CD4-positive, alpha-beta T cell (primary cell): ENCODE data around the gene ZNF764. TPM values are rescaled to one million over a fixed set of nuclear protein-coding genes. Genes with fewer than 3 reads are reported as not detected.
A peak's percentile ranks its signal among the peaks of the same experiment; 100 is the strongest.

Experiments used
- ATAC-seq: fragments of 200-7000 bp; cut with Tn5 transposase; one replicate; pipeline ENCODE4 v1.10.0; 2022; ENCODE audit warnings: mild to moderate bottlenecking; ENCODE audit not compliant: poor library complexity
- CTCF ChIA-PET: fragments of 350-600 bp; sonication (Branson Sonifier 250); formaldehyde crosslinking; loops from one replicate; lab custom pipeline; 2021; ENCODE audit warnings: antibody characterized with exemption, inconsistent platforms; lab: Charles Lee
- POLR2A ChIA-PET: fragments of 350-600 bp; sonication (Branson Sonifier 250); formaldehyde crosslinking; loops from one replicate; lab custom pipeline; 2021; ENCODE audit warnings: antibody characterized with exemption, inconsistent platforms; lab: Charles Lee
- DNase-seq, 14 experiments: peaks; one replicate each; pipeline ENCODE4 v3.0.0-alpha.2; 2013 to 2020; ENCODE audit warnings: mixed read lengths in 2 of 14
- H3K27ac ChIP-seq, 2 donors: one replicate each; pipeline versions ENCODE4 v1.5.1 to v1.7.0; 2013; ENCODE audit warnings: low read length in 2 of 2, low read depth in 1 of 2, mild to moderate bottlenecking in 1 of 2
- H3K27me3 ChIP-seq, 2 experiments: 1 replicate in 1 of 2; 2 replicates in 1 of 2; pipeline versions ENCODE4 v1.6.1 to v1.7.0; 2013; ENCODE audit warnings: low read length in 2 of 2, control low read depth in 1 of 2, mild to moderate bottlenecking in 1 of 2, moderate library complexity in 1 of 2; ENCODE audit not compliant: insufficient read depth in 2 of 2, control insufficient read depth in 1 of 2
- H3K36me3 ChIP-seq: one replicate; pipeline ENCODE4 v1.6.1; 2013; ENCODE audit warnings: low read length, control low read depth; ENCODE audit not compliant: insufficient read depth
- H3K4me1 ChIP-seq: one replicate; pipeline ENCODE4 v1.6.1; 2013; ENCODE audit warnings: low read length, control low read depth; ENCODE audit not compliant: insufficient read depth
- H3K4me3 ChIP-seq: one replicate; pipeline ENCODE4 v1.5.1; 2013; ENCODE audit warnings: mild to moderate bottlenecking, low read length, moderate library complexity
- H3K9me3 ChIP-seq, 2 experiments: 1 replicate in 1 of 2; 2 replicates in 1 of 2; pipeline versions ENCODE4 v1.6.1 to v1.7.0; 2013; ENCODE audit warnings: low read length in 2 of 2, mild to moderate bottlenecking in 2 of 2, control low read depth in 1 of 2, moderate library complexity in 1 of 2; ENCODE audit not compliant: control insufficient read depth in 1 of 2, insufficient read depth in 1 of 2
- H3K27ac Mint-ChIP-seq: one replicate; pipeline ENCODE4 v1.8.0; 2020; ENCODE audit warnings: mixed read lengths
- H3K27me3 Mint-ChIP-seq: one replicate; pipeline ENCODE4 v1.8.0; 2021; ENCODE audit warnings: mixed read lengths
- H3K36me3 Mint-ChIP-seq: one replicate; pipeline ENCODE4 v1.8.0; 2021; ENCODE audit warnings: low read depth, mixed read lengths
- H3K4me1 Mint-ChIP-seq: one replicate; pipeline ENCODE4 v1.8.0; 2021; ENCODE audit warnings: low read depth, mixed read lengths
- H3K4me3 Mint-ChIP-seq: one replicate; pipeline ENCODE4 v1.8.0; 2020; ENCODE audit warnings: mild to moderate bottlenecking, mixed read lengths
- H3K9me3 Mint-ChIP-seq: one replicate; pipeline ENCODE4 v1.8.0; 2020; ENCODE audit warnings: mixed read lengths
- intact Hi-C, 2 experiments: fragments of 100-400 bp; cut with DNase I in 1 of 2; cut with micrococcal nuclease in 1 of 2; formaldehyde crosslinking; loops; one replicate each; pipeline versions ENCODE4 v1.15.1 to v1.9.0; 2023 to 2025; cut with DNase I, micrococcal nuclease
- total RNA-seq, 174 experiments: library from RNA in 2 of 174; stranded (reverse) in 2 of 174; gene quantifications; one replicate each; pipeline ENCODE4 v1.2.3 and lab custom pipeline; 2021 to 2026
- TF ChIP-seq, protein P1 (sequence below): fragments of 200-600 bp; IDR thresholded peaks from one replicate; pipeline ENCODE4 v1.8.0; 2022; ENCODE audit warnings: antibody characterized with exemption, mild to moderate bottlenecking

The ZNF764 gene
- total RNA-seq, 2 experiments from 2014 or later: 20.4 to 22.9 TPM

DNA sequence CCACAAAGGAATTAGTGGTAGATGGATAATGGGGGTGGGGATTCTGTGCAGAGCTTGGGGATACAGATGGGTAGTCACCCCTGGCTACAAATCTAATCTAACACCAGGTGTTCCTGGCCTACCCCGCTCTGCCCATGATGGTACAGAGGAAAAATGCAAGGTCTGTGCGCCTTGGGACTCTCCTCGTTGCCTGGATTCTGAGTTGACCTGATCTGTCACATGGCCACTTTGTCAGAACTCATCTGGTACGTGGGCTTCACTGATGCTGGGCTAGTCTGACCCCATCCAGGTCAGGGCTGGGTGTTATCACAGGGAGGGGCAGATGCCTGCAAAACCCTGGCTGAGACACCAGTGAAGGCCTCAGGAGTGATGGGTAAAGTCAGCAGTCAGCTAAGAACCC lies 5.2 kb downstream of the ZNF764 start:
- Mint-ChIP-seq H3K4me3 (peak overlapping the region; percentile 50), H3K9me3 (no peaks in the 10 kb centered on the region), H3K27me3 (no peaks in the 10 kb centered on the region), H3K27ac (peak overlapping the region; percentile 89), H3K4me1 (peaks cover 50% of the 10 kb centered on the region), H3K36me3 (peaks cover 39% of the 10 kb centered on the region)
- Histone ChIP-seq H3K9me3 (no peaks in the 10 kb centered on the region), H3K36me3 (peaks cover 35% of the 10 kb centered on the region), H3K4me1 (peaks cover 78% of the 10 kb centered on the region), H3K4me3 (no peak overlapping the region), H3K27ac (peak overlapping the region; percentile 48 to 56), H3K27me3 (no peaks in the 10 kb centered on the region)
- ATAC-seq (no peak), DNase-seq (peak in 1 of 14 experiments; percentile 14)
- TF ChIP-seq, protein P1, sequence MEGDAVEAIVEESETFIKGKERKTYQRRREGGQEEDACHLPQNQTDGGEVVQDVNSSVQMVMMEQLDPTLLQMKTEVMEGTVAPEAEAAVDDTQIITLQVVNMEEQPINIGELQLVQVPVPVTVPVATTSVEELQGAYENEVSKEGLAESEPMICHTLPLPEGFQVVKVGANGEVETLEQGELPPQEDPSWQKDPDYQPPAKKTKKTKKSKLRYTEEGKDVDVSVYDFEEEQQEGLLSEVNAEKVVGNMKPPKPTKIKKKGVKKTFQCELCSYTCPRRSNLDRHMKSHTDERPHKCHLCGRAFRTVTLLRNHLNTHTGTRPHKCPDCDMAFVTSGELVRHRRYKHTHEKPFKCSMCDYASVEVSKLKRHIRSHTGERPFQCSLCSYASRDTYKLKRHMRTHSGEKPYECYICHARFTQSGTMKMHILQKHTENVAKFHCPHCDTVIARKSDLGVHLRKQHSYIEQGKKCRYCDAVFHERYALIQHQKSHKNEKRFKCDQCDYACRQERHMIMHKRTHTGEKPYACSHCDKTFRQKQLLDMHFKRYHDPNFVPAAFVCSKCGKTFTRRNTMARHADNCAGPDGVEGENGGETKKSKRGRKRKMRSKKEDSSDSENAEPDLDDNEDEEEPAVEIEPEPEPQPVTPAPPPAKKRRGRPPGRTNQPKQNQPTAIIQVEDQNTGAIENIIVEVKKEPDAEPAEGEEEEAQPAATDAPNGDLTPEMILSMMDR: no peak
- intact Hi-C loops: no loop called here
- ChIA-PET CTCF (interaction anchor here (5.8 kb wide), 1 partner anchor 18 kb away, joined by 40 read pairs; the partner anchor contains the start of gene ZNF747), POLR2A (interaction anchor here (1.2 to 2.7 kb wide), 2 partner anchors 19 to 123 kb away, joined by 4 to 12 read pairs; partner anchors contain the start of genes DCTPP1 and ZNF688)

DNA sequence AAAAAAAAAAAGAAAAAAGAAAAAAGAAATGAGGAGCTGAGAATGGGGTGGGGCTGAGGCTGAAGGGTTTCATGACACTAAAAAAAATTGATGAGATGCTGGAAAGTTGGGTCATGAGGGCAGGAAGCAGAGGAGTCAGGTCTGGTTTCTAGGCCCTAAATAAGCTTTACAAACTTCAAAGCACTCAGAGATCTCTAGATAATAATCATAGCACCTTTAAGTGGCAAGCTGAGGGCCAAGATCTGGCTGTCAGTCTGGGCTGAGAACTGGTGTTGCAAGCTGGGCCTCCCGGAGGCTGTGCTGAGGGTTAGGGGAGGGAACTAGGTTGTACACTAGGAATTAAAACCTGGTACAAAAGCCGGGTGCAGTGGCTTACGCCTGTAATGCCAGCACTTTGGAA lies 6.4 kb downstream of the ZNF764 start:
- H3K27me3 ChIP-seq: no peaks in the 10 kb centered on the region
- intact Hi-C loops: loop anchor here in 1 of 2 experiments (2.0 kb wide), 1 partner anchor 17 kb away; the partner anchor contains the start of gene ZNF747
- Mint-ChIP-seq H3K4me3 (peak overlapping the region; percentile 79), H3K27ac (peak overlapping the region; percentile 89), H3K27me3 (no peaks in the 10 kb centered on the region), H3K9me3 (no peaks in the 10 kb centered on the region), H3K36me3 (peaks cover 35% of the 10 kb centered on the region), H3K4me1 (peaks cover 50% of the 10 kb centered on the region)
- H3K9me3 ChIP-seq: no peaks in the 10 kb centered on the region
- peak overlapping the region; percentile 22 for H3K4me3 ChIP-seq
- peak; percentile 32 to 93 (median 64) for DNase-seq
- H3K36me3 ChIP-seq: peaks cover 35% of the 10 kb centered on the region
- ChIA-PET CTCF (interaction anchor here (1.1 to 5.8 kb wide), 3 partner anchors 17 to 122 kb away, joined by 3 to 40 read pairs (median 6); partner anchors contain the start of genes DCTPP1 and ZNF747), POLR2A (interaction anchor here (0.7 to 1.5 kb wide), 12 partner anchors 9 to 144 kb away, joined by 3 to 19 read pairs (median 3); partner anchors contain the start of genes FBRS, ZNF688, ZNF689 and ZNF747)
- peak; percentile 86 for ATAC-seq
- peaks cover 68% of the 10 kb centered on the region for H3K4me1 ChIP-seq
- H3K27ac ChIP-seq: peak overlapping the region; percentile 48 to 56
- TF ChIP-seq, protein P1: no peak

DNA sequence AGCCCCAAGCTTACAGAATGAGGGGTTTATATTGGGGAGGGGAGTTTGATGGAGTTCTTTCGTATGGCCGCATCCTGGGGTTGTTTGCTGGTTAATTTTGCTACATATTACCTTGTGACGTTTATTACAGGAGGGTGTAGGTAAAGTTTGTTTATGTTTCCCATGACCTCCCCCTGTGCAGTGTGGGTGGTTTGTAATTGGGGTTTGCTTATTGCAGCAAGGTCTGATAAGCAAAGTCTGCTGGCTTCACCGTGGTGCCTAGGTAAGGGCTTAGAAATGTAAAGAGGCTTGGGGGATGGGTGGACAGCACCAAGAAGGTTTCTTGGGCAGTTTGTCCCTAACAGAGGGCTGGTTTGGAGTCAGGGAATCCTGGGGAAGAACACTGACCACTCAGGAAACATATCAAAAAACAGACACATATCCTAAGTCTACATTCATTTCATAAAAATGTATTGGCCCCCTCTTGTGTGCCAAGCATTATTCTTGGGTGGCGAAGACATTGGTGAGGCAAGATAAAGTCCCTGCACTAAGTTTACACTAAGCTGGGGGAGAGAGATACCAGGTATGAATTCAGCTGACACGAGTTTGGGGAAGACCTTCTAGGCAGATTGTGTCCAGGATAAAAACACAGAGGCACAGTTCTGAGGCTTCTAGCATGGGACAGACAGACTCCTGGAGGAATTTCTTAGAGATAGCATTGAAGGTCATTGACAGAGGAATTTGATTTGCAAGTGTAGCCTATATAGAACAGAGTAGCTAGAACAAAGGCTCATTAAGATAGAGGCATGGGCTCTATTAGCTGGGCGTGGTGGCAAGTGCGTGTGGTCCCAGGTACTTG lies 9.5 kb downstream of the ZNF764 start:
- no peaks in the 10 kb centered on the region for H3K9me3 ChIP-seq
- no peaks in the 10 kb centered on the region for H3K27me3 ChIP-seq
- no peak overlapping the region for H3K27ac ChIP-seq
- Mint-ChIP-seq H3K36me3 (peaks cover 15% of the 10 kb centered on the region), H3K27ac (peak overlapping the region; percentile 31), H3K4me1 (peaks cover 36% of the 10 kb centered on the region), H3K9me3 (no peaks in the 10 kb centered on the region), H3K27me3 (no peaks in the 10 kb centered on the region), H3K4me3 (peak overlapping the region; percentile 42)
- DNase-seq: no peak
- CTCF ChIA-PET: no interaction called here
- H3K4me3 ChIP-seq: no peak overlapping the region
- peaks cover 6% of the 10 kb centered on the region for H3K36me3 ChIP-seq
- ATAC-seq: no peak
- POLR2A ChIA-PET: no interaction called here
- intact Hi-C loops: no loop called here
- TF ChIP-seq, protein P1: no peak
- peaks cover 37% of the 10 kb centered on the region for H3K4me1 ChIP-seq
